K562 (cell line): ENCODE results near the gene FRRS1L. TPM values are rescaled to one million over a fixed set of nuclear protein-coding genes. Genes with fewer than 3 reads are reported as not detected.

Experiments
- CEBPG ChIP-seq, 3 experiments: fragments of 200-800 bp in 1 of 3; sonication (Bioruptor generic) in 1 of 3; sonication (generic) in 1 of 3; formaldehyde crosslinking in 1 of 3; IDR thresholded peaks in 2 of 3; conservative IDR thresholded peaks in 1 of 3; 2 replicates each; pipeline versions ENCODE4 v1.6.1 to v1.8.0; 2016 to 2022; ENCODE audit warnings: missing compliant biosample characterization in 2 of 3, missing genetic modification characterization in 2 of 3, mild to moderate bottlenecking in 1 of 3, missing genetic modification reagents in 1 of 3
- EGR1 ChIP-seq: fragments of 450-650 bp; conservative IDR thresholded peaks from 2 replicates; pipeline ENCODE4 v1.6.1; 2017; ENCODE audit warnings: mild to moderate bottlenecking
- HEY1 ChIP-seq: fragments of 250-450 bp; sonication (Bioruptor Pico); IDR thresholded peaks from 2 replicates; pipeline ENCODE4 v1.5.0; 2020; ENCODE audit warnings: mild to moderate bottlenecking, moderate library complexity, borderline replicate concordance
- KLF1 ChIP-seq: fragments of 450-650 bp; IDR thresholded peaks from 2 replicates; pipeline ENCODE4 v1.6.1; 2016; ENCODE audit warnings: missing genetic modification characterization, missing compliant biosample characterization
- NR1H2 ChIP-seq: sonication (generic); formaldehyde crosslinking; IDR thresholded peaks from 2 replicates; pipeline ENCODE4 v1.4.0; 2020; ENCODE audit warnings: mild to moderate bottlenecking, missing genetic modification reagents
- NR2C2 ChIP-seq, 2 experiments: fragments of 200-800 bp in 1 of 2; sonication (Bioruptor generic) in 1 of 2; sonication (generic) in 1 of 2; formaldehyde crosslinking in 1 of 2; IDR thresholded peaks; 2 replicates each; pipeline versions ENCODE4 v1.6.1 to v1.8.0; 2016 to 2022; ENCODE audit warnings: mild to moderate bottlenecking in 1 of 2, missing compliant biosample characterization in 1 of 2, missing genetic modification characterization in 1 of 2, missing genetic modification reagents in 1 of 2
- PHB ChIP-seq: fragments of 250-450 bp; sonication (Bioruptor Pico); IDR thresholded peaks from 2 replicates; pipeline ENCODE4 v1.5.0; 2021
- PTRF ChIP-seq: fragments of 450-650 bp; IDR thresholded peaks from 2 replicates; pipeline ENCODE4 v1.6.1; 2016; ENCODE audit warnings: mild to moderate bottlenecking, missing genetic modification characterization, missing compliant biosample characterization
- STAG1 ChIP-seq: sonication (generic); formaldehyde crosslinking; IDR thresholded peaks from 2 replicates; pipeline ENCODE4 v1.5.0; 2020; ENCODE audit warnings: missing genetic modification reagents, borderline replicate concordance
- ZEB2 ChIP-seq: fragments of 450-650 bp; IDR thresholded peaks from 2 replicates; pipeline ENCODE4 v1.6.1; 2016
- ZKSCAN3 ChIP-seq: fragments of 250-450 bp; sonication (Bioruptor Pico); IDR thresholded peaks from 2 replicates; pipeline ENCODE4 v1.4.0; 2020
- ZNF133 ChIP-seq: fragments of 250-450 bp; sonication (Bioruptor Pico); IDR thresholded peaks from 2 replicates; pipeline ENCODE4 v1.4.0; 2020; ENCODE audit warnings: mild to moderate bottlenecking
- ZNF780A ChIP-seq: fragments of 250-450 bp; sonication (Bioruptor Pico); IDR thresholded peaks from 2 replicates; pipeline ENCODE4 v1.5.0; 2021; ENCODE audit warnings: mild to moderate bottlenecking
- polyA plus RNA-seq, 8 experiments: library from polyadenylated mRNA; depleted of rRNA in 4 of 8; stranded (reverse) in 5 of 8; unstranded in 3 of 8; fragments of >200 nt; fragmentation: Nextera tagmentation in 2 of 8; fragmentation: Illumina TruSeq in 1 of 8; extraction: Ambion mirVana in 2 of 8; extraction: Trizol in 1 of 8; gene quantifications; 2 replicates each; pipeline versions ENCODE4 v1.2.1 to v1.2.3, GENCODE V29; 2011 to 2014; ENCODE audit warnings: inconsistent platforms in 1 of 8, missing spikeins in 1 of 8
- total RNA-seq, 7 experiments: library from RNA; depleted of rRNA in 6 of 7; stranded (reverse); fragments of >200 nt in 6 of 7; fragmentation: Illumina TruSeq in 2 of 7; extraction: Trizol in 2 of 7; gene quantifications; 2 replicates each; pipeline versions ENCODE4 v1.2.1 to v1.2.3, GENCODE V29; 2011 to 2021; ENCODE audit warnings: low replicate concordance in 1 of 7
- TF ChIP-seq, protein P1 (sequence below): IDR thresholded peaks from 2 replicates; pipeline ENCODE4 v1.6.1; 2011; ENCODE audit warnings: borderline replicate concordance, low read depth, mild to moderate bottlenecking, moderate library complexity, low read length; ENCODE audit not compliant: insufficient read depth, poor library complexity, severe bottlenecking
- TF ChIP-seq, protein P2 (sequence below), 2 experiments: fragments of 450-650 bp; conservative IDR thresholded peaks; 2 replicates each; pipeline ENCODE4 v1.6.1; 2017; ENCODE audit warnings: mild to moderate bottlenecking in 2 of 2, moderate library complexity in 2 of 2
- TF ChIP-seq, protein P3 (sequence below): fragments of 450-650 bp; formaldehyde crosslinking; IDR thresholded peaks from 2 replicates; pipeline ENCODE4 v1.4.0; 2020; ENCODE audit warnings: mild to moderate bottlenecking
- TF ChIP-seq, protein P4 (sequence below): fragments of 450-650 bp; IDR thresholded peaks from 2 replicates; pipeline ENCODE4 v1.6.1; 2017; ENCODE audit warnings: antibody characterized with exemption, mild to moderate bottlenecking

The FRRS1L gene
- total and polyA plus RNA-seq, 9 of the 15 experiments (the other 6 are each of a cell fraction or from before 2014, with no cell fraction given) = under 0.01 to 0.04 (median 0.03) TPM; not detected in 5

DNA sequence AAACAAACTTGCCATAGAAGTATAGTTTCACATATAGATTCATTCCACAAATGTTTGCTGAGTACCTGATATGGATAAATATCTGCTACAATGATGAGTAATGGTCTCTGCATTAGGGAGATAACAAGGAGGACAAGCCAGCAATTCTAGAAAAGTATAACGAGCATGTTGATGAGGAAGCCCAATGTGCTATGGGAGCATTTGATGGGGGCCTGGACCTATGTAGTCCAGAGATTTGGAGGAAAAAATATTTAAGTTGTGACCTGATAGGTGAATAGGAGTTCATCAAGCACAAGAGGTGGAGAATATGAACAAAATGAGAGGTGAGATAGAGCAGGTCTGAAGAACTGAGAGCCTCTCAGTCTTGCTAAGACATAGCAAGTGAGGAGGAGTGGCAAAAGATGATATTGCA lies 32.9 kb downstream of the FRRS1L start (continued):
- TF ChIP-seq, protein P1, sequence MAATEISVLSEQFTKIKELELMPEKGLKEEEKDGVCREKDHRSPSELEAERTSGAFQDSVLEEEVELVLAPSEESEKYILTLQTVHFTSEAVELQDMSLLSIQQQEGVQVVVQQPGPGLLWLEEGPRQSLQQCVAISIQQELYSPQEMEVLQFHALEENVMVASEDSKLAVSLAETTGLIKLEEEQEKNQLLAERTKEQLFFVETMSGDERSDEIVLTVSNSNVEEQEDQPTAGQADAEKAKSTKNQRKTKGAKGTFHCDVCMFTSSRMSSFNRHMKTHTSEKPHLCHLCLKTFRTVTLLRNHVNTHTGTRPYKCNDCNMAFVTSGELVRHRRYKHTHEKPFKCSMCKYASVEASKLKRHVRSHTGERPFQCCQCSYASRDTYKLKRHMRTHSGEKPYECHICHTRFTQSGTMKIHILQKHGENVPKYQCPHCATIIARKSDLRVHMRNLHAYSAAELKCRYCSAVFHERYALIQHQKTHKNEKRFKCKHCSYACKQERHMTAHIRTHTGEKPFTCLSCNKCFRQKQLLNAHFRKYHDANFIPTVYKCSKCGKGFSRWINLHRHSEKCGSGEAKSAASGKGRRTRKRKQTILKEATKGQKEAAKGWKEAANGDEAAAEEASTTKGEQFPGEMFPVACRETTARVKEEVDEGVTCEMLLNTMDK = no peak
- TF ChIP-seq ZNF780A (no peak), NR1H2 (no peak), ZKSCAN3 (CRISPR knock-in tag) (no peak), HEY1 (CRISPR knock-in tag) (no peak), ZEB2 (peak; percentile 63), CEBPG (CRISPR knock-in tag; IDR thresholded peaks at IDR 0.05) (no peak), CEBPG (tag; conservative IDR thresholded peaks at IDR 0.05 in 1 of 2, IDR thresholded peaks at IDR 0.05 in 1 of 2) (no peak), STAG1 (CRISPR knock-in tag) (no peak), NR2C2 (CRISPR knock-in tag; IDR thresholded peaks at IDR 0.05) (no peak), NR2C2 (tag; IDR thresholded peaks at IDR 0.05) (no peak), EGR1 (no peak), PHB (CRISPR knock-in tag) (no peak), PTRF (tag) (no peak), ZNF133 (CRISPR knock-in tag) (no peak), KLF1 (tag) (no peak)
- TF ChIP-seq, protein P2, sequence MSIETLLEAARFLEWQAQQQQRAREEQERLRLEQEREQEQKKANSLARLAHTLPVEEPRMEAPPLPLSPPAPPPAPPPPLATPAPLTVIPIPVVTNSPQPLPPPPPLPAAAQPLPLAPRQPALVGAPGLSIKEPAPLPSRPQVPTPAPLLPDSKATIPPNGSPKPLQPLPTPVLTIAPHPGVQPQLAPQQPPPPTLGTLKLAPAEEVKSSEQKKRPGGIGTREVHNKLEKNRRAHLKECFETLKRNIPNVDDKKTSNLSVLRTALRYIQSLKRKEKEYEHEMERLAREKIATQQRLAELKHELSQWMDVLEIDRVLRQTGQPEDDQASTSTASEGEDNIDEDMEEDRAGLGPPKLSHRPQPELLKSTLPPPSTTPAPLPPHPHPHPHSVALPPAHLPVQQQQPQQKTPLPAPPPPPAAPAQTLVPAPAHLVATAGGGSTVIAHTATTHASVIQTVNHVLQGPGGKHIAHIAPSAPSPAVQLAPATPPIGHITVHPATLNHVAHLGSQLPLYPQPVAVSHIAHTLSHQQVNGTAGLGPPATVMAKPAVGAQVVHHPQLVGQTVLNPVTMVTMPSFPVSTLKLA (conservative IDR thresholded peaks at IDR 0.05) = peak in 1 of 2 experiments; percentile 55; a peak in 1 of 4 replicates
- TF ChIP-seq, protein P3, sequence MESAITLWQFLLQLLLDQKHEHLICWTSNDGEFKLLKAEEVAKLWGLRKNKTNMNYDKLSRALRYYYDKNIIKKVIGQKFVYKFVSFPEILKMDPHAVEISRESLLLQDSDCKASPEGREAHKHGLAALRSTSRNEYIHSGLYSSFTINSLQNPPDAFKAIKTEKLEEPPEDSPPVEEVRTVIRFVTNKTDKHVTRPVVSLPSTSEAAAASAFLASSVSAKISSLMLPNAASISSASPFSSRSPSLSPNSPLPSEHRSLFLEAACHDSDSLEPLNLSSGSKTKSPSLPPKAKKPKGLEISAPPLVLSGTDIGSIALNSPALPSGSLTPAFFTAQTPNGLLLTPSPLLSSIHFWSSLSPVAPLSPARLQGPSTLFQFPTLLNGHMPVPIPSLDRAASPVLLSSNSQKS (CRISPR knock-in tag) = no peak
- TF ChIP-seq, protein P4, sequence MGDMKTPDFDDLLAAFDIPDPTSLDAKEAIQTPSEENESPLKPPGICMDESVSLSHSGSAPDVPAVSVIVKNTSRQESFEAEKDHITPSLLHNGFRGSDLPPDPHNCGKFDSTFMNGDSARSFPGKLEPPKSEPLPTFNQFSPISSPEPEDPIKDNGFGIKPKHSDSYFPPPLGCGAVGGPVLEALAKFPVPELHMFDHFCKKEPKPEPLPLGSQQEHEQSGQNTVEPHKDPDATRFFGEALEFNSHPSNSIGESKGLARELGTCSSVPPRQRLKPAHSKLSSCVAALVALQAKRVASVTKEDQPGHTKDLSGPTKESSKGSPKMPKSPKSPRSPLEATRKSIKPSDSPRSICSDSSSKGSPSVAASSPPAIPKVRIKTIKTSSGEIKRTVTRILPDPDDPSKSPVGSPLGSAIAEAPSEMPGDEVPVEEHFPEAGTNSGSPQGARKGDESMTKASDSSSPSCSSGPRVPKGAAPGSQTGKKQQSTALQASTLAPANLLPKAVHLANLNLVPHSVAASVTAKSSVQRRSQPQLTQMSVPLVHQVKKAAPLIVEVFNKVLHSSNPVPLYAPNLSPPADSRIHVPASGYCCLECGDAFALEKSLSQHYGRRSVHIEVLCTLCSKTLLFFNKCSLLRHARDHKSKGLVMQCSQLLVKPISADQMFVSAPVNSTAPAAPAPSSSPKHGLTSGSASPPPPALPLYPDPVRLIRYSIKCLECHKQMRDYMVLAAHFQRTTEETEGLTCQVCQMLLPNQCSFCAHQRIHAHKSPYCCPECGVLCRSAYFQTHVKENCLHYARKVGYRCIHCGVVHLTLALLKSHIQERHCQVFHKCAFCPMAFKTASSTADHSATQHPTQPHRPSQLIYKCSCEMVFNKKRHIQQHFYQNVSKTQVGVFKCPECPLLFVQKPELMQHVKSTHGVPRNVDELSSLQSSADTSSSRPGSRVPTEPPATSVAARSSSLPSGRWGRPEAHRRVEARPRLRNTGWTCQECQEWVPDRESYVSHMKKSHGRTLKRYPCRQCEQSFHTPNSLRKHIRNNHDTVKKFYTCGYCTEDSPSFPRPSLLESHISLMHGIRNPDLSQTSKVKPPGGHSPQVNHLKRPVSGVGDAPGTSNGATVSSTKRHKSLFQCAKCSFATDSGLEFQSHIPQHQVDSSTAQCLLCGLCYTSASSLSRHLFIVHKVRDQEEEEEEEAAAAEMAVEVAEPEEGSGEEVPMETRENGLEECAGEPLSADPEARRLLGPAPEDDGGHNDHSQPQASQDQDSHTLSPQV = peak; percentile 75
